SK-N-SH treated with all-trans-retinoic acid at 6 μM for 48 hours (cell line): ENCODE results near the gene WDR83.

Source experiments
- CREB5 ChIP-seq: fragments of 250-450 bp; sonication (Bioruptor Pico); IDR thresholded peaks from 2 replicates; pipeline ENCODE4 v1.5.1; 2020; ENCODE audit warnings: low read depth, mild to moderate bottlenecking, moderate library complexity
- CSDC2 ChIP-seq: fragments of 250-450 bp; sonication (Bioruptor Pico); IDR thresholded peaks from 2 replicates; pipeline ENCODE4 v1.5.0; 2020; ENCODE audit warnings: mild to moderate bottlenecking, moderate library complexity
- ESRRG ChIP-seq: fragments of 250-450 bp; sonication (Bioruptor Pico); IDR thresholded peaks from 2 replicates; pipeline ENCODE4 v1.6.1; 2021; ENCODE audit warnings: mild to moderate bottlenecking
- ISL1 ChIP-seq: fragments of 250-450 bp; sonication (Bioruptor Pico); IDR thresholded peaks from 2 replicates; pipeline ENCODE4 v2.1.2; 2022; ENCODE audit warnings: mild to moderate bottlenecking, moderate library complexity
- OSR1 ChIP-seq: fragments of 250-450 bp; sonication (Bioruptor Pico); IDR thresholded peaks from 2 replicates; pipeline ENCODE4 v1.8.0; 2022; ENCODE audit warnings: moderate library complexity, mild to moderate bottlenecking, inconsistent platforms
- PATZ1 ChIP-seq: fragments of 250-450 bp; sonication (Bioruptor Pico); IDR thresholded peaks from 2 replicates; pipeline ENCODE4 v1.8.0; 2020; ENCODE audit warnings: mild to moderate bottlenecking, moderate library complexity, borderline replicate concordance
- SNAI2 ChIP-seq: fragments of 250-450 bp; sonication (Bioruptor Pico); IDR thresholded peaks from 2 replicates; pipeline ENCODE4 v1.5.0; 2020; ENCODE audit warnings: mild to moderate bottlenecking, moderate library complexity
- TSHZ2 ChIP-seq: fragments of 250-450 bp; sonication (Bioruptor Pico); IDR thresholded peaks from 2 replicates; pipeline ENCODE4 v1.5.0; 2020; ENCODE audit warnings: mild to moderate bottlenecking, moderate library complexity
- ZFP3 ChIP-seq: fragments of 250-450 bp; sonication (Bioruptor Pico); IDR thresholded peaks from 2 replicates; pipeline ENCODE4 v1.5.0; 2020; ENCODE audit warnings: mild to moderate bottlenecking, moderate library complexity
- ZFP30 ChIP-seq: fragments of 450-650 bp; formaldehyde crosslinking; IDR thresholded peaks from 2 replicates; pipeline ENCODE4 v1.5.0; 2022; ENCODE audit warnings: mild to moderate bottlenecking, moderate library complexity

- TF ChIP-seq CREB5 (no peak), SNAI2 (CRISPR knock-in tag) (no peak), PATZ1 (CRISPR knock-in tag) (no peak), CSDC2 (CRISPR knock-in tag) (no peak), ESRRG (CRISPR knock-in tag) (no peak), OSR1 (no peak), ZFP3 (no peak), ZFP30 (CRISPR knock-in tag) (no peak), TSHZ2 (CRISPR knock-in tag) (no peak), ISL1 (CRISPR knock-in tag) (no peak)
Observed at GRCh38 chr19:12668932-12669269, 2.3 kb downstream of the WDR83 start.
